Endometrium (tissue), 2 donors: ENCODE results near the gene PEX11G.

Experiments
- FAIRE-seq: peaks from 2 replicates; lab custom pipeline; 2012; peaks lifted over from hg19 to GRCh38; lab: Jason Lieb, UNC
- donor health status: control.
- donor health status: control.

The PEX11G gene

DNA sequence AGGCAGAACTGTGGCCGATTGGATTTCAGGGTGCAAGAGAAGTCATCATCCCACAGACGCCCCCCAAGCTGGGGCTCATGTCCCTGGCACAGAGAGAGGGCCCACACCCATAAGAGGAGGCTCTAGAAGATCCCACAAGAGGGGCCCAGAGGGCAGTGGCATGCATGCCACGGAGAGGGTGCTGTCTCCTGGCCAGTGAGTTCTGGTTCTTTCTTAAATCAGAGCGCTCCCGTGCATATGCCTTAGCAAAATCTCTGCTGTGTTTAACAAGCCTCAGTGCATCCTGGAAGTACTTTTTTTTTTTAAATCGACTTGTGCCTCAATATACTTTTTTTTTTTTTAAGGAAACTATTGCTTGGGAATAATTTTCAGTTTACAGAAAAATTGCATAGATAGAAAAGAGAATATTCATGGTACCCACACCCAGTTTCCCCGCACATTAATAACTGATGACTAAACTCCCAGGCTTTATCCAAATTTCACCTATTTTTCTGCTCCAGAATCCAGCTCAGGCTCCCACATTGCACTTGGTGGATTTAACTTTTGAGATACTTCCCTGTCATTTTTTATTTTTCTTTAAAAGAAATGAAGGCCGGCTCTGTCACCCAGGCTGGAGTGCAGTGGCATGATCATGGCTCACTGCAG, 59.1 kb downstream of the PEX11G start:
- FAIRE-seq, result no peak

DNA sequence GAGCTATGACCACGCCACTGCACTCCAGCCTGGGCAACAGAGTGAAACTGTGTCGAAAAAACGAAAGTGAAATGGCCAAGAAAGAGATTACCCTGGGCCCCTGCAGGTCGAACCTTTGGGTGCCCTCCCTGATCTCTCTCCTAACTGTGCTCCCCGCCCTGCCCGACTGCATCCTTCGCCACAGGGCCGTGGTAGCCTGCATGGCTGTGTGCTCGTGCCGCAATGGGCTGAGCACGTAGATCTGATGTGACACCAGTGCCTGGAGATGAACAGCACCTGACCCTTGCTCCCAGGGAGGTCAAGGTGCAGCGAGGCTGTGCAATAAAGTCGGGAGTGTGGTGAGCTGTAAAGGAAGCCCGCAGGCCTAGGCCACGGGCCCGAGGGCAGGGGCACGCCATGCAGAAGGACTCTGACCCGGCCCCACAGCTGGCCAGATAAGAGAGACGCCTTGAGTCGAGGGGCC, 60.2 kb downstream of the PEX11G start:
- no peak for FAIRE-seq

DNA sequence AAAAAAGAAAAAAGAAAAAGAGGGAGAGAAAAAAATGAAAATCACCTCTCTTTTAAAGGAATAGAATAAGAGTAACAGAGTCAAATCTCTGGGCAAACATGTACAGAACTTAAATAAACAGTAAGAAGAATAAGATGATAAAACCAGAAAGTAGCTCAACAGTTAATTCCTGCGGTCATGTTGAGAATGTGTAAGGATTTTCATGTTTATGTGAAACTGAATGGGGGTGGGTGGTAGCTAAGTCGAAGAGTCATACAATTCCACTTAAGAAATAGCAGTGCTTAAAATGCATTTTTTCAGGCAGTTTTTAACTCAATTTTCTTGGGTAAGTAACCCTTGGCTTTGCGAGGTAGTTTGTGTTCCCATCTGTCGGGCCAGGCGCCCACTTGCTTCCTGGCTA, 60.9 kb downstream of the PEX11G start:
- FAIRE-seq, result no peak

DNA sequence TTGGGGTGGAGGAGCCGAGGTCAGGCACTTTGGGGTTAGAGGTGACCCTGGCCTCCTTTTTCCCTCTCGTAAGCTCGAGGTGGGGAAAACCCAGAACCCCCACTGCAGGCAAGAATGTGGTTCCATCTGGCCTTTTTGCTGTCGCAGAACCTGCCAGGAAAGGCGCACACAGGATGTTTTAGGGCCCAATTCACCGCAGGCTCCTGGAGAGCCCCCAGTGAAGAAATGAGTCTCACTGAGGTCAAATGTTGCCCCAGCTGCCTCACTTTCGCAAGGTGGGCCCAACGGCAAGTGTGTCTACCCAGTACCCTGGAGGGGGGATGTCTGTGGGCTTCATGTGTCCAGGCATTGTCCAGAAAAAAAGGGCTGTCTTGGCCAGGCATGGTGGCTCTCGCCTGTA, 61.8 kb downstream of the PEX11G start:
- FAIRE-seq, result no peak
